ENCODE data around the gene PIK3CA. TPM values are rescaled to one million over a fixed set of nuclear protein-coding genes. Genes with fewer than 3 reads are reported as not detected.

PIK3CA gene
- total and polyA plus RNA-seq, 12 donors = 4.1 to 52.4 (median 24.6) TPM

GRCh38 chr3:179179979-179180759 lies 32.0 kb downstream of the PIK3CA start:
- peak overlapping the region; percentile 12 to 86 (median 66) for H3K27ac ChIP-seq

GRCh38 chr3:179181021-179181472 lies 32.9 kb downstream of the PIK3CA start:
- DNase-seq = no peak
- 7 to 20% (median 13%) methylated on average over 1 of the region's 1 CpG for WGBS, 4 donors
- TF ChIP-seq POLR2A (IDR thresholded peaks at IDR 0.05) (no peak), CTCF (IDR thresholded peaks at IDR 0.05) (no peak)
- Histone ChIP-seq H3K27ac (peak overlapping the region; percentile 12 to 86 (median 66)), H3K36me3 (replicated peaks in 1 of 2) (no peaks in the 10 kb centered on the region), H3K4me1 (replicated peaks in 1 of 2) (peaks cover 40 to 71% of the 10 kb centered on the region in 2 donors), H3K27me3 (no peaks in the 10 kb centered on the region), H3K9me3 (replicated peaks in 1 of 3) (no peaks in the 10 kb centered on the region), H3K4me3 (no peak overlapping the region)
- intact Hi-C loops (cut with DNase I) = no loop called here

More at GRCh38 chr3:179179979-179180759, 32.0 kb downstream of the PIK3CA start:
- Histone ChIP-seq H3K4me1 (replicated peaks in 1 of 2) (peaks cover 40 to 77% of the 10 kb centered on the region in 2 donors), H3K27me3 (no peaks in the 10 kb centered on the region), H3K36me3 (replicated peaks in 1 of 2) (no peaks in the 10 kb centered on the region), H3K4me3 (no peak overlapping the region), H3K9me3 (replicated peaks in 1 of 3) (no peaks in the 10 kb centered on the region)
- TF ChIP-seq CTCF (IDR thresholded peaks at IDR 0.05) (no peak), POLR2A (IDR thresholded peaks at IDR 0.05) (no peak)
- no peak for DNase-seq
- 49 to 73% (median 59%) methylated on average over 1 of the region's 1 CpG for WGBS, 4 donors
- intact Hi-C loops (cut with DNase I) = no loop called here

GRCh38 chr3:179181993-179182551 lies 33.9 kb downstream of the PIK3CA start:
- intact Hi-C loops (cut with DNase I) = no loop called here
- TF ChIP-seq CTCF (IDR thresholded peaks at IDR 0.05) (no peak), POLR2A (IDR thresholded peaks at IDR 0.05) (no peak)

GRCh38 chr3:179182902-179183301 lies 34.7 kb downstream of the PIK3CA start:
- H3K27me3 ChIP-seq = no peaks in the 10 kb centered on the region
- H3K36me3 ChIP-seq (replicated peaks in 1 of 2) = no peaks in the 10 kb centered on the region
- intact Hi-C loops (cut with DNase I) = no loop called here
- H3K4me1 ChIP-seq (replicated peaks in 1 of 2) = peaks cover 40 to 79% of the 10 kb centered on the region in 2 donors
- H3K27ac ChIP-seq = peak overlapping the region in 4 of 5 donors; percentile 7 to 86 (median 56)
- TF ChIP-seq POLR2A (IDR thresholded peaks at IDR 0.05) (no peak), CTCF (IDR thresholded peaks at IDR 0.05) (no peak)
- H3K4me3 ChIP-seq = no peak overlapping the region
- DNase-seq = no peak
- H3K9me3 ChIP-seq (replicated peaks in 1 of 3) = no peaks in the 10 kb centered on the region
- WGBS, 4 donors = 74 to 87% (median 79%) methylated on average over 1 of the region's 1 CpG

More at GRCh38 chr3:179181993-179182551, 33.9 kb downstream of the PIK3CA start:
- peak in 2 of 7 donors; percentile 12 to 13 for DNase-seq
- Histone ChIP-seq H3K27ac (peak overlapping the region in 4 of 5 donors; percentile 7 to 86 (median 66)), H3K27me3 (no peaks in the 10 kb centered on the region), H3K9me3 (replicated peaks in 1 of 3) (no peaks in the 10 kb centered on the region), H3K4me1 (replicated peaks in 1 of 2) (peaks cover 40 to 79% of the 10 kb centered on the region in 2 donors), H3K36me3 (replicated peaks in 1 of 2) (no peaks in the 10 kb centered on the region), H3K4me3 (no peak overlapping the region)
- 29 to 48% (median 31%) methylated on average over 4 of the region's 4 CpGs for WGBS, 4 donors

Data from adrenal gland (tissue), 12 donors.